ENCODE measurements around the gene SLC25A47.

The SLC25A47 gene

GRCh38 chr14:100320157-100320856 is 2.8 kb upstream of the SLC25A47 start:
- CTCF ChIA-PET = no interaction called here
- DNase-seq (ENCODE audit: low spot score) = no peak
- POLR2A ChIA-PET (ENCODE audit: low non-redundant PET) = no interaction called here

DNA sequence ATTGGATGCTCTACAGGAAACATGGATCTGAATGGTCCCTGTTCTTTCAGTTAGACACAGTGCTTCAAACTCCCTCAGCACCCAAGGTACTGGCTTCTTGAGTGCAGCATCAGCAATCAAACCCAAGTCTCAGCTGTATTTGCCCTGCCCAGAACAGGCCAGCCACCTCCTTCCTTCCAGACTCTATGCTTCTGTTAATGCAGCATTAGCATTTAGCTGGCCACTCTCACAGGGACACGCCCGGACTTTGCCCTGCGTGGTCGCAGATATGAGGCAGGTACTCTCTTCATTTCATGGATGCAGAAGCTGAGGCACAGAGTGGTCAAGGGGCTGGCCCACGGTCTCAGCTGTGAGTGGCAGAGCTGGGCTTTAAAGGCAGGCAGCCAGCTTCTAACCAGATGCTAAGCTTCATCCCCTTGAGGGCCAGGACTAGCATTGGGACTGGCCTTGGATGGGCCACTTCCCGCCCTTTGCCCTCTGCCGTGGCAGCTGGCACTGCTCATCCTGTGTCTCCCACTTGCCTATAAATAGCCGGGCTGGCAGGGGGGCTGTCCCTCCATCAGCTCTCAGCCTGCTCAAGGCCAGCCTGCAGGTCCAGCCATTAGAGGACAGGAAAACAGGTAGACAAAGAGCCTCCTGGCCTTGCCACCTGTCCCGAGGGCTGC is 1.5 kb upstream of the SLC25A47 start:
- H3K27ac ChIP-seq = no peak overlapping the region
- no peak for TF ChIP-seq CTCF (conservative IDR thresholded peaks at IDR 0.05; ENCODE audit: low read depth)
- ChIA-PET CTCF (interaction anchor here (0.6 kb wide), 1 partner anchor 19 kb away, joined by 5 read pairs; no protein-coding TSS in a partner anchor), POLR2A (ENCODE audit: low non-redundant PET) (no interaction called here)
- DNase-seq (ENCODE audit: low spot score) = no peak

More at GRCh38 chr14:100320157-100320856, 2.8 kb upstream of the SLC25A47 start:
- no peak for TF ChIP-seq CTCF (conservative IDR thresholded peaks at IDR 0.05; ENCODE audit: low read depth)
- no peak overlapping the region for H3K27ac ChIP-seq

DNA sequence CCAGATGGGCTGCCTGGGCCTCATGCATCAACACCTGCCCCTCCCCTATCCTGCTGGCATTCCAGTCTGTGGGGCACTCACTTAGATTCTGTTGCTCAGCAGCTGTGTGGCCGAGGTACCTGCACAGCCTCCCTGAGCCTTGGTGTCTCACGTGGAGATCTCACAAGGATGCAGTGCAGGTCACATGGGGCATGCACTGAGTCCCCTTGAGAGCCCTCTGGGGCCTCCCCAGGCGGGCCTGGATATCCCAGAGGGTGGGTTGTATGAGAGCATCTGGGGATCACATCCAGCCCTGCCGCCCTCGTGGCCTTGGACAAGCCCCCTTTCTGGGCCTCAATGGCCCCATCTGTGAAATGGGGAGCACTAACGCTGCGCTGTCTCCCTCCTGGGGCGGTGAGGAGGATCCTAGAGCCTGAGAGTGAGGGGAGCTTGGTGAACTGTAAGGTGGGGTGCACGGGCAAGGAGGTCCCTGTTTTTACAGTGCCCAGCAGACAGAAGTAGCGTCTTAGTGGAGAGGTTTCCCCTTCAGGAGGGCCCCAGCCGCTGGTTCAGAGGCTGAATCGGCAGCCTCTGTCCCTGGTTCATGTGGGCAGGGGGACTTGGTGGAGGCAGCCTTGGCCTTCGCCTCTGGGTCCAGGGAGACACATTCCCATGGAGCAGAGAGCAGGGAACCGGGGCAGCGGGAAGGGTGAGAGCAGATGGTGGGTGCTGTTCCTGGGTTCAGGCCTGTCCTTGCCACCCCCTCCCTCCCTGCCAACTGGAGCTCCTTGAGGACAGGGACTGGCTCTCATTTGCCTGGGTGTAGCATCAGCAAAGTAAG is 791 bp upstream of the SLC25A47 start:
- ChIA-PET CTCF (interaction anchor here (0.5 to 1.0 kb wide), 2 partner anchors 12 to 37 kb away, joined by 3 read pairs; no protein-coding TSS in a partner anchor), POLR2A (ENCODE audit: low non-redundant PET) (no interaction called here)
- no peak for TF ChIP-seq CTCF (conservative IDR thresholded peaks at IDR 0.05; ENCODE audit: low read depth)
- no peak overlapping the region for H3K27ac ChIP-seq
- no peak for DNase-seq (ENCODE audit: low spot score)

DNA sequence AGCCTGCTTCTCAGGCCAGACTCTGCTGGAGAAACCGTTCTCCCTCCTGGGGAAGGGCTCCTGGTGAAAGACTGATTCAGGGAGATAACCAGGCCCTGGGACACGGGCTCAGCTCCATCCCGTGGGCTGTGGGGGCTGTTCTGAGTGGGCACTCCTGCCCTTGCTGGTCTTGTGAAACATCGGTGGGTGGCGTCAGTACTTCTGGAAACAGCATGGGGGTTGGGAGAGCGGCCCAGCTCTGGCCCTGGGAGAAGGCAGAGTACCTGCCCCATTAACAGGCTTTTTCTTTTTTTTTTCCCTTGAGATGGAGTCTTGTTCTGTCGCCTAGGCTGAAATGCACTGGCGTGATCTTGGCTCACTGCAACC is 786 bp downstream of the SLC25A47 start:
- H3K27ac ChIP-seq = no peak overlapping the region
- no peak for TF ChIP-seq CTCF (conservative IDR thresholded peaks at IDR 0.05; ENCODE audit: low read depth)
- ChIA-PET CTCF (no interaction called here), POLR2A (ENCODE audit: low non-redundant PET) (no interaction called here)
- no peak for DNase-seq (ENCODE audit: low spot score)

DNA sequence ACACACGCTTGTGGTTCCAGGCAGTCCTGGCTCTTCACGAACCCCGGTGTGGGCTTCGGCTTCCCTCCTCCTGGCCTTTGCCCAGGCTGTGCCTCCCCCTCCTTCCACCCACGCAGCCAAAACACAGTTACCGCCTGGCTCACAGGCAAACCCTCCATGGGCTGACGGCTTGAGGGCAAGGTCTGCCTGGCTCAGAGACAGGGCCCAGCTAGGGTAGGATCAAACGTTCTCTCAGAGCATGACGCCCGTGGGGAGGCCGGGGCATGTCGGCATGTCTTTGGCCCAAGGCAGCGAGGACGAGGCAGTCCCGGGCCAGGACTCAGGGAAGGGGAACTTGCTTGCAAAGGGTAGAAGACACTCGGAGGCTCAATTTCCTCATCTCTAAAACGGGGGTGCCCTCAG is 2.1 kb downstream of the SLC25A47 start:
- no peak overlapping the region for H3K27ac ChIP-seq
- CTCF ChIA-PET = no interaction called here
- no peak for DNase-seq (ENCODE audit: low spot score)
- TF ChIP-seq CTCF (conservative IDR thresholded peaks at IDR 0.05; ENCODE audit: low read depth) = no peak
- POLR2A ChIA-PET (ENCODE audit: low non-redundant PET) = no interaction called here

DNA sequence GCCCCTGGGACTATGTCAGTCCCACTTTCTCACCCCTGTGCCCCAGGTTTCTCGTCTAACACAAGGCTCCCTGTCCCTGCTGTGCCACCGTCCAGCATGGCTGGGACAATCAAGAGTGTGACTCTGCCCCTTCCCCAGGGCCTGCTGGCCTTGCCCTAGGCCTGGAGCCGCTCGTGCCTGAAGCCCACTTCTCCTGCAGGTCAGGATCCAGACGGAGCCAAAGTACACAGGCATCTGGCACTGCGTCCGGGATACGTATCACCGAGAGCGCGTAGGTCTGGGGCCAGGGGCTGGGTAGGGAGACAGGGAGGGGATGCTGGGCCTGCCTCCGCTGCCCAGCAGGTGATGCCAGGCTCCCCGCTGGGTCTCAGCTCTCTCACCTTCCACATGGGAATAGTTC is 2.8 kb downstream of the SLC25A47 start:
- DNase-seq (ENCODE audit: low spot score) = no peak
- no peak for TF ChIP-seq CTCF (conservative IDR thresholded peaks at IDR 0.05; ENCODE audit: low read depth)
- ChIA-PET CTCF (interaction anchor here (0.6 kb wide), 1 partner anchor 18 kb away, joined by 4 read pairs; no protein-coding TSS in a partner anchor), POLR2A (ENCODE audit: low non-redundant PET) (no interaction called here)
- H3K27ac ChIP-seq = no peak overlapping the region

Measured in RWPE1 (cell line).